B cell (primary cell): ENCODE results near the gene TLR10. TPM values are rescaled to one million over a fixed set of nuclear protein-coding genes. Genes with fewer than 3 reads are reported as not detected.

Experiments used
- ATAC-seq: fragments of 200-7000 bp; cut with Tn5 transposase; one replicate; pipeline ENCODE4 v1.10.0; 2021; ENCODE audit warnings: low read depth, mild to moderate bottlenecking, moderate number of reproducible peaks, moderate library complexity
- CTCF ChIA-PET: fragments of 350-600 bp; sonication (Branson Sonifier 250); formaldehyde crosslinking; loops from one replicate; lab custom pipeline; 2021; ENCODE audit warnings: antibody characterized with exemption, inconsistent platforms; lab: Charles Lee
- POLR2A ChIA-PET: fragments of 350-600 bp; sonication (Branson Sonifier 250); formaldehyde crosslinking; loops from one replicate; lab custom pipeline; 2021; ENCODE audit warnings: antibody characterized with exemption; lab: Charles Lee
- DNase-seq: peaks from one replicate; pipeline ENCODE4 v3.0.0; 2013
- H2AFZ ChIP-seq: 2 replicates; pipeline ENCODE4 v1.6.1; 2012; ENCODE audit warnings: mild to moderate bottlenecking, low read depth, low read length; ENCODE audit not compliant: insufficient read depth, poor library complexity, severe bottlenecking
- H3K27ac ChIP-seq, 2 donors: 1 replicate in 1 of 2; 2 replicates in 1 of 2; pipeline ENCODE4 v1.5.1; 2012 to 2013; ENCODE audit warnings: low read length in 2 of 2, mild to moderate bottlenecking in 2 of 2, moderate library complexity in 1 of 2
- H3K27me3 ChIP-seq, 4 experiments: fragments of 200-600 bp in 1 of 4; sonication (generic) in 1 of 4; replicated peaks in 1 of 4; 1 replicate in 2 of 4; 2 replicates in 2 of 4; pipeline versions ENCODE4 v1.6.1 to v1.7.0; 2013 to 2016; ENCODE audit warnings: low read length in 3 of 4, mild to moderate bottlenecking in 2 of 4, mixed read lengths in 1 of 4, moderate library complexity in 1 of 4; ENCODE audit not compliant: insufficient read depth in 4 of 4, control insufficient read depth in 3 of 4; ENCODE audit errors: control extremely low read depth in 1 of 4
- H3K36me3 ChIP-seq, 2 experiments: replicated peaks in 1 of 2; 1 replicate in 1 of 2; 2 replicates in 1 of 2; pipeline versions ENCODE4 v1.6.1 to v1.7.1; 2013; ENCODE audit warnings: low read length in 1 of 2; ENCODE audit not compliant: insufficient read depth in 2 of 2, control insufficient read depth in 1 of 2; ENCODE audit errors: control extremely low read depth in 1 of 2, extremely low read depth in 1 of 2
- H3K4me1 ChIP-seq, 2 donors: fragments of 200-600 bp in 1 of 2; sonication (generic) in 1 of 2; 1 replicate in 1 of 2; 2 replicates in 1 of 2; pipeline versions ENCODE4 v1.5.1 to v1.6.1; 2013 to 2017; ENCODE audit warnings: low read length in 2 of 2; ENCODE audit not compliant: control insufficient read depth in 2 of 2, insufficient read depth in 2 of 2
- H3K4me2 ChIP-seq: replicated peaks from 2 replicates; pipeline ENCODE3; 2012; ENCODE audit warnings: mild to moderate bottlenecking, low read depth, low read length; ENCODE audit not compliant: poor library complexity, severe bottlenecking
- H3K4me3 ChIP-seq, 5 experiments: fragments of 200-600 bp in 1 of 5; sonication (generic) in 1 of 5; 1 replicate in 3 of 5; 2 replicates in 2 of 5; pipeline versions ENCODE4 v1.5.1 to v1.7.0; 2011 to 2016; ENCODE audit warnings: low read length in 4 of 5, mild to moderate bottlenecking in 4 of 5, low read depth in 2 of 5, control low read depth in 1 of 5, moderate library complexity in 1 of 5; ENCODE audit not compliant: insufficient read depth in 1 of 5; ENCODE audit errors: control extremely low read depth in 1 of 5, extremely low read depth in 1 of 5
- H3K79me2 ChIP-seq: fragments of 200-600 bp; sonication (generic); one replicate; pipeline ENCODE4 v1.6.0; 2016; ENCODE audit warnings: low read length; ENCODE audit not compliant: control insufficient read depth, insufficient read depth
- H3K9ac ChIP-seq: fragments of 200-600 bp; sonication (generic); 2 replicates; pipeline ENCODE4 v1.6.1; 2017; ENCODE audit warnings: mild to moderate bottlenecking, low read length, moderate library complexity
- H3K9me3 ChIP-seq, 3 donors: one replicate each; pipeline versions ENCODE4 v1.6.1 to v1.7.1; 2013; ENCODE audit warnings: low read length in 2 of 3; ENCODE audit not compliant: control insufficient read depth in 2 of 3, insufficient read depth in 1 of 3; ENCODE audit errors: control extremely low read depth in 1 of 3
- H4K20me1 ChIP-seq: 2 replicates; pipeline ENCODE4 v1.6.0; 2012; ENCODE audit warnings: mild to moderate bottlenecking, low read length; ENCODE audit not compliant: insufficient read depth, control insufficient read depth, poor library complexity, severe bottlenecking
- H3K27ac Mint-ChIP-seq: one replicate; pipeline ENCODE4 v1.8.0; 2021; ENCODE audit warnings: mixed read lengths
- H3K27me3 Mint-ChIP-seq: one replicate; pipeline ENCODE4 v1.8.0; 2021; ENCODE audit warnings: mixed read lengths
- H3K4me1 Mint-ChIP-seq: one replicate; pipeline ENCODE4 v1.8.0; 2021; ENCODE audit warnings: mixed read lengths
- H3K4me3 Mint-ChIP-seq: one replicate; pipeline ENCODE4 v1.8.0; 2021; ENCODE audit warnings: mixed read lengths
- H3K9me3 Mint-ChIP-seq: one replicate; pipeline ENCODE4 v1.8.0; 2022; ENCODE audit warnings: mixed read lengths; ENCODE audit not compliant: insufficient read depth
- EZH2 ChIP-seq: IDR thresholded peaks from 2 replicates; pipeline ENCODE4 v1.6.1; 2012; ENCODE audit warnings: borderline replicate concordance, low read depth, mild to moderate bottlenecking, moderate library complexity, low read length; ENCODE audit not compliant: insufficient read depth, poor library complexity, severe bottlenecking
- WGBS: methylation state at CpG from one replicate; pipeline ENCODE4 v1.1.5; 2013; ENCODE audit warnings: missing lambda C conversion rate; ENCODE audit not compliant: insufficient coverage; 5-methylcytosine and 5-hydroxymethylcytosine counted together
- intact Hi-C: fragments of 100-400 bp; cut with micrococcal nuclease; formaldehyde crosslinking; loops from one replicate; pipeline ENCODE4 v1.10.0; 2022
- polyA plus RNA-seq: library from polyadenylated mRNA; depleted of rRNA; stranded (reverse); fragments of >200 nt; gene quantifications from 2 replicates; pipeline ENCODE4 v1.2.3, GENCODE V29; 2012
- total RNA-seq, 2 donors: library from RNA; stranded (reverse); fragments of 120-200 nt in 1 of 2; gene quantifications; 1 replicate in 1 of 2; 2 replicates in 1 of 2; pipeline versions ENCODE4 v1.2.3 to v1.2.4, GENCODE V29; 2013 to 2022
- TF ChIP-seq, protein P1 (sequence below): fragments of 200-600 bp; IDR thresholded peaks from one replicate; pipeline ENCODE4 v1.8.0; 2022; ENCODE audit warnings: antibody characterized with exemption, mild to moderate bottlenecking

TLR10 gene
- total and polyA plus RNA-seq, 2 donors (not counting 1 experiment from before 2014, with no cell fraction given): 48.0 to 51.5 TPM

DNA sequence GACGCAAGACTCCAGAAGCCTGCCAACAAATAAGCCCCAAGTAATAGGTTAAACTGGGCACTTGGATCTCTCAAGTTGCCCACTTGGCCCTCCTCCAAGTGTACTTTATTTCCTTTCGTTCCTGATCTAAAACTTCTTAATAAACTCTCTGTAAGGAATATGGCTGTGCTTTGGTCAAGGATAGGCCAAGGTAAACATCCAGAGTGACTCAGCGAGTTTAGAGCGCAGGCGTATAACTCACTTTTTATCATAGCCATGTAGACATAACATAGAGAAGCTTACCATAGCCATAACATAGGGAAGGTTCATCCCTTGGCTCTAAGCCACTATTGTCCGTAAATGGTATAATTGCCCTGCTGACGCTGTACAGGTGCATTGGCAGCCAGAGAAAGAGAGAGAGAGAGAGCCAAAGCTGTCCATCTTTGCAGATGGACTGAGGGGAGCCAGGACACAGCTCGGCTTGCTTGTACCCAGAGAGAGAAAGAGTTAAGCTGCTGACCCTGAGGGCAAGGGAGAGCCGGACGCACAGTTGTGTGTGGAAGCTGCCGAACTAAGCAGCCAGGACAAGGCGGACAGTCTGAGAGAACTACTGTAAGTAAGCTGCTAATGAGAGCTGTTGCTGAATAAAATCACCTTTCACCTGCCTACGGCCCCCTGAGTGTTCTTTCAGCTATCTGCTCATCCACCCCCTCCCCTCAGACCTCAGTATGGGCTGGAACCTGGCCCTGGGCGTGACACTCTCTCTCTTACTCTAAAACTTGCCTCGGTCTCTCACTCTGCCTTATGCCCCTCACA, 20.0 kb upstream of the TLR10 start:
- H3K4me3 ChIP-seq: peak overlapping the region in 4 of 5 experiments; percentile 15 to 97 (median 77)
- POLR2A ChIA-PET: interaction anchor here (1.2 to 3.9 kb wide), 3 partner anchors 8 to 42 kb away, joined by 4 to 26 read pairs (median 10); partner anchors contain the start of gene TLR10
- CTCF ChIA-PET: interaction anchor here (1.5 to 7.7 kb wide), 11 partner anchors 10 to 623 kb away, joined by 3 to 180 read pairs (median 27); partner anchors contain the start of genes TLR10 and TLR6
- peaks cover 52% of the 10 kb centered on the region for H3K4me1 Mint-ChIP-seq
- TF ChIP-seq EZH2: no peak
- TF ChIP-seq, protein P1, sequence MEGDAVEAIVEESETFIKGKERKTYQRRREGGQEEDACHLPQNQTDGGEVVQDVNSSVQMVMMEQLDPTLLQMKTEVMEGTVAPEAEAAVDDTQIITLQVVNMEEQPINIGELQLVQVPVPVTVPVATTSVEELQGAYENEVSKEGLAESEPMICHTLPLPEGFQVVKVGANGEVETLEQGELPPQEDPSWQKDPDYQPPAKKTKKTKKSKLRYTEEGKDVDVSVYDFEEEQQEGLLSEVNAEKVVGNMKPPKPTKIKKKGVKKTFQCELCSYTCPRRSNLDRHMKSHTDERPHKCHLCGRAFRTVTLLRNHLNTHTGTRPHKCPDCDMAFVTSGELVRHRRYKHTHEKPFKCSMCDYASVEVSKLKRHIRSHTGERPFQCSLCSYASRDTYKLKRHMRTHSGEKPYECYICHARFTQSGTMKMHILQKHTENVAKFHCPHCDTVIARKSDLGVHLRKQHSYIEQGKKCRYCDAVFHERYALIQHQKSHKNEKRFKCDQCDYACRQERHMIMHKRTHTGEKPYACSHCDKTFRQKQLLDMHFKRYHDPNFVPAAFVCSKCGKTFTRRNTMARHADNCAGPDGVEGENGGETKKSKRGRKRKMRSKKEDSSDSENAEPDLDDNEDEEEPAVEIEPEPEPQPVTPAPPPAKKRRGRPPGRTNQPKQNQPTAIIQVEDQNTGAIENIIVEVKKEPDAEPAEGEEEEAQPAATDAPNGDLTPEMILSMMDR: no peak
- H3K4me2 ChIP-seq: peak overlapping the region; percentile 74
- H3K27ac ChIP-seq: peak overlapping the region in 1 of 2 donors; percentile 97
- peak overlapping the region; percentile 87 for H3K27ac Mint-ChIP-seq
- H3K79me2 ChIP-seq: peaks cover 56% of the 10 kb centered on the region
- peaks cover 24 to 55% of the 10 kb centered on the region in 2 experiments for H3K36me3 ChIP-seq
- no peaks in the 10 kb centered on the region for H4K20me1 ChIP-seq
- peaks cover 14 to 51% (median 31%) of the 10 kb centered on the region in 3 donors for H3K9me3 ChIP-seq
- H3K27me3 Mint-ChIP-seq: no peaks in the 10 kb centered on the region
- no peaks in the 10 kb centered on the region for H3K27me3 ChIP-seq
- intact Hi-C loops: loop anchor here (5.0 to 10.0 kb wide), 2 partner anchors 485 to 562 kb away; partner anchors contain the start of gene RFC1
- peak overlapping the region; percentile 83 for H3K9ac ChIP-seq
- peak overlapping the region; percentile 80 for H3K4me3 Mint-ChIP-seq
- peaks cover 32 to 45% of the 10 kb centered on the region in 2 donors for H3K4me1 ChIP-seq
- ATAC-seq: no peak
- H2AFZ ChIP-seq: no peak overlapping the region
- WGBS: 98% methylated on average over 8 of the region's 15 CpGs
- DNase-seq: peak; percentile 42
- H3K9me3 Mint-ChIP-seq: peaks cover 12% of the 10 kb centered on the region
